ENCODE data around the gene RAD17.
A peak's percentile ranks its signal among the peaks of the same experiment; 100 is the strongest.
"Not testable (repeated sequence)": the region's sequence is repeated elsewhere in the genome, so short reads cannot be mapped to it uniquely, and the experiment has no call there.

RAD17 gene

DNA sequence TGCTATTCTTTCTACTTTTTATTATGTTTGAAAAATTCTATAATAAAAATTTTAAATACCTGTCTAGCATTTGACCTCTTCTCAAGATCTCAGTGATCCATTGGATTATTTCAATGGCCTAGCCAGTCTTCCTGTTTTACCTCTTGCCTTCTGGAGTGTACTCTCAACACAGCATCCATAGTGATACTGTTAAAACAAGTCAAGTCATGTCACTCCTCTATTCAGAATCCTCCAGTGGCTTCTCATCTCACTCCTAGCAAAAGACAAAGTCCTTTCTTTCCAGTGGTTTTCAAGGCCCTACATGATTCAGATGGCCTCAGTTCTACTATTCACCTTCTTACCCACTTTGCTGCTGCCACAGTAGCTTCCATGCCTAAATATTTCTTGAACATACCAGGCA lies 47.1 kb downstream of the RAD17 start:
- Histone ChIP-seq H3K4me1 (ENCODE audit: insufficient read depth, poor library complexity, severe bottlenecking) (peaks cover 11% of the 10 kb centered on the region), H3K4me3 (ENCODE audit: severe bottlenecking) (peak overlapping the region; percentile 58), H3K9me3 (ENCODE audit: severe bottlenecking) (no peaks in the 10 kb centered on the region), H3K27ac (ENCODE audit: poor library complexity, severe bottlenecking) (peak overlapping the region; percentile 78), H3K27me3 (ENCODE audit: insufficient read depth, poor library complexity, severe bottlenecking) (no peaks in the 10 kb centered on the region), H3K36me3 (ENCODE audit: low read depth) (peaks cover 36% of the 10 kb centered on the region)
- DNase-seq (ENCODE audit: low spot score) (no peak), ATAC-seq (ENCODE audit: low read depth) (no peak)
- TF ChIP-seq CTCF (IDR thresholded peaks at IDR 0.05; ENCODE audit: poor library complexity, severe bottlenecking): no peak

DNA sequence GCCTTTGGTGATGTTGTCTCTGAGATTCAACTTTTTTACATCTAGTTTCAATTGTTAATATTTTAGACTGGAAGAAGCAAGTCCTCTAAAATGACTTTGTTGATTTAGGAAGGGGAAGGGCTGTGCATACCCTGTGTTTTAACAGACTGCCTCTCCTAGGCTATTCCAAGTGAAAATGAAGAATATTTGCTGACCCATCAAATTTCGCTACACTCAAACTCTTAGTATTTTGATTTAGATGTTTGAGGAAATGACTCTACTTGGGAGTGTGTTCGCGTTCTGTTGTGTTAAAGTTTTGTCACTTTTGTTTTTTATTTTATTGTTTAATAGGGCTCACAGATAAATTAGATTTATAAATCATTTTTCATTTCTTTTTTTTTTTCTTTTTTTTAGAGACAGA lies 48.9 kb downstream of the RAD17 start:
- Histone ChIP-seq H3K9me3 (ENCODE audit: severe bottlenecking) (no peaks in the 10 kb centered on the region), H3K27ac (ENCODE audit: poor library complexity, severe bottlenecking) (no peak overlapping the region), H3K36me3 (ENCODE audit: low read depth) (peaks cover 33% of the 10 kb centered on the region), H3K4me1 (ENCODE audit: insufficient read depth, poor library complexity, severe bottlenecking) (peaks cover 11% of the 10 kb centered on the region), H3K4me3 (ENCODE audit: severe bottlenecking) (no peak overlapping the region), H3K27me3 (ENCODE audit: insufficient read depth, poor library complexity, severe bottlenecking) (no peaks in the 10 kb centered on the region)
- TF ChIP-seq CTCF (IDR thresholded peaks at IDR 0.05; ENCODE audit: poor library complexity, severe bottlenecking): no peak
- ATAC-seq (ENCODE audit: low read depth): no peak
- no peak for DNase-seq (ENCODE audit: low spot score)

DNA sequence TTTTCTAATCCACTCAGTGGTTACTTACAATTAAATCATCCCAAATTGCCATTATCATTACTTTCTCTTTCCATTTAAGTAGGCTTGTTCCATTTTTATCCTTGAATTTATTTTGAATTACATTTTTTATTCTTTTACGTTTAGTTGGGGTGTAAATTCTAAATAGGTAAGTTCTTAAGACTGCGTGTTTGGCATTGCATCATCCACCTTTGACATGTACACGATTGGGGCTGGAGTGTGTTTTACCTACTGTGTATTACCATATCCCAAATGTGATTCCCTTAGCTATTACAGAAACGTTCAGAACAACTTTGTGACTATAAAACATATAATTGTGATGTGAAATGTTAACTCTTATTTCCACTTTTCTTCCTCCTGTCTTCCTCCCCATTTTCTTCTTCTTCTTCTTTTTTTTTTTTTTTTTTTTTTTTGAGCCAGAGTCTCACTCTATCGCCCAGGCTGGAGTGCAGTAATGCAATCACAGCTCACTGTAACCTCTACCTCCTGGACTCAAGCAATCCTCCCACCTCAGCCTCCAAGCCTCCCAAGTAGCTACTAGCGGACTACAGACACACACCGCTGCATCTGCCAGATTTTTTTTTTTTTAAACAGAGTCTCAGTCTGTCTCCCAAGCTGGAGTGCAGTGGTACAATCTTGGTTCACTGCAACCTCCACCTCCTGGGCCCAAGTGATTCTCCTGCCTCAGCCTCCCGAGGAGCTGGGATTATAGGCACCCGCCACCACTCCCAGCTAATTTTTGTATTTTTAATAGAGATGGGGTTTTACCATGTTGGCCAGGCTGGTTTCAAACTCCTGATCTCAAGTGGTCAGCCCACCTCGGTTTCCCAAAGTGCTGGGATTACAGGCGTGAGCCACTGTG lies 62.0 kb downstream of the RAD17 start:
- DNase-seq (ENCODE audit: low spot score) (no peak), ATAC-seq (ENCODE audit: low read depth) (no peak)
- no peak for TF ChIP-seq CTCF (IDR thresholded peaks at IDR 0.05; ENCODE audit: poor library complexity, severe bottlenecking)
- Histone ChIP-seq H3K36me3 (ENCODE audit: low read depth) (peaks cover 53% of the 10 kb centered on the region), H3K4me1 (ENCODE audit: insufficient read depth, poor library complexity, severe bottlenecking) (no peaks in the 10 kb centered on the region), H3K9me3 (ENCODE audit: severe bottlenecking) (no peaks in the 10 kb centered on the region), H3K4me3 (ENCODE audit: severe bottlenecking) (no peak overlapping the region), H3K27ac (ENCODE audit: poor library complexity, severe bottlenecking) (no peak overlapping the region), H3K27me3 (ENCODE audit: insufficient read depth, poor library complexity, severe bottlenecking) (no peaks in the 10 kb centered on the region)

DNA sequence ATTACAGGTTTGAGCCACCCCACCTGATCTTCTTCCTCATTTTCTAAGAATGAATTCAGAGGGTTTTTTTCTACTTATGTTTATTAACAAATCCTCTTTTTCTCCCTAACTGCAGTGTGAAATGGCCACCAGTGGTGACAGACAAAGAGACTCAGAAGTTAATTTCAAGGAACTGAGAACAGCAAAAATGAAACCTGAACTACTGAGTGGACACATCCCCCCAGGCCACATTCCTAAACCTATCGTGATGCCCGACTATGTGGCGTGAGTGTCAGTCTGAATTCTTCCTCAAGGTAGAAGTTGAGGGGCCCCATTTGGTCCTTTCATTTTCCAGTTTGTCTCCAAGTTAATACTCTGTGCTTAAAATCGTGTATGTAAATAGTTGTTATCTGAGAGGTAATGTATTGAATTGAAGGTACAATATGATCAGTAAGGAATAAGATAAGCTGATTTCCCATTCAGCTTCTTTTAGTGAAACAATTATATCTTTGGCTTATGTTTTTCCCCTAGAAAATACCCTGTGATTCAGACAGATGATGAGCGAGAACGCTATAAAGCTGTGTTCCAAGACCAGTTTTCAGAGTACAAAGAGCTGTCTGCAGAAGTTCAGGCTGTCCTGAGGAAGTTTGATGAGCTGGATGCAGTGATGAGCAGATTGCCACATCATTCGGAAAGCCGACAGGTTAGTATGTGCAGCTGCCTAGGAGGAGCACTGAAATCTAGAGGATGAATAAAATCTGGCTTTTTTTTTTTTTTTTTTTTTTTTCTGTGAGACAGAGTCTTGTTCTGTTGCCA lies 63.0 kb downstream of the RAD17 start:
- Histone ChIP-seq H3K4me3 (ENCODE audit: severe bottlenecking) (no peak overlapping the region), H3K4me1 (ENCODE audit: insufficient read depth, poor library complexity, severe bottlenecking) (no peaks in the 10 kb centered on the region), H3K9me3 (ENCODE audit: severe bottlenecking) (no peaks in the 10 kb centered on the region), H3K27me3 (ENCODE audit: insufficient read depth, poor library complexity, severe bottlenecking) (no peaks in the 10 kb centered on the region), H3K36me3 (ENCODE audit: low read depth) (peaks cover 51% of the 10 kb centered on the region), H3K27ac (ENCODE audit: poor library complexity, severe bottlenecking) (no peak overlapping the region)
- ATAC-seq (ENCODE audit: low read depth) (no peak), DNase-seq (ENCODE audit: low spot score) (no peak)
- TF ChIP-seq CTCF (IDR thresholded peaks at IDR 0.05; ENCODE audit: poor library complexity, severe bottlenecking): no peak

DNA sequence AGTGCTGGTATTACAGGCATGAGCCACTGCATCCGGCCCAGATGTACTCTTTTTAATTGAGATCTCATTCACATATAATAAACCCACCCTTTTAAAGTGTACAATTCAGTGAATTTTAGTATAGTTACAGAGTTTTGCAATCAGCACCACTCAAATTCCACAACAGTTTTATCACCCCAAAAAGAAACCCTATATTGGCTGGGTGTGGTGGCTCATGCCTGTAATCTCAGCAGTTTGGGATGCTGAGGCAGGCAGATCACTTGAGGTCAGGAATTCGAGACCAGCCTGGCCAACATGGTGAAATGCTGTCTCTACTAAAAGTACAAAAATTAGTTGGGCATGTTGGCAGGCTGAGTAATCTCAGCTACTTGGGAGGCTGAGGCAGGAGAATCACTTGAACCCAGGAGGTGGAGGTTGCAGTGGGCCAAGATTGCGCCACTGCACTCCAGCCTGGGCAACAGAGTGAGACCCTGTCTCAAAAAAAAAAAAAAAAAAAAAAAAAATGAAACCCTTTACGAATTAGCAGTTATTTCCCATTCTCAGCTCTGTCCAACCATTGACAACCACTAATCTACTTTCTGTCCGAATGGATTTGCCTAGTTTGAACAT lies 65.8 kb downstream of the RAD17 start:
- H3K4me3 ChIP-seq (ENCODE audit: severe bottlenecking); H3K4me1 ChIP-seq (ENCODE audit: insufficient read depth, poor library complexity, severe bottlenecking); H3K9me3 ChIP-seq (ENCODE audit: severe bottlenecking); H3K27me3 ChIP-seq (ENCODE audit: insufficient read depth, poor library complexity, severe bottlenecking); DNase-seq (ENCODE audit: low spot score); ATAC-seq (ENCODE audit: low read depth); H3K27ac ChIP-seq (ENCODE audit: poor library complexity, severe bottlenecking): not testable (repeated sequence)
- peaks cover 57% of the 10 kb centered on the region for H3K36me3 ChIP-seq (ENCODE audit: low read depth)

Measured in RWPE2 (cell line).